ENCODE results near the gene CEP135. TPM values are rescaled to one million over a fixed set of nuclear protein-coding genes. Genes with fewer than 3 reads are reported as not detected.

Gene CEP135
- total RNA-seq, 3 donors from 2014 or later, result 4.8 to 12.1 (median 8.5) TPM

GRCh38 chr4:55920571-55920970, 28.2 kb upstream of the CEP135 start:
- Histone ChIP-seq H3K4me3 (no peak overlapping the region), H3K27ac (no peak overlapping the region), H3K27me3 (no peaks in the 10 kb centered on the region), H3K36me3 (no peaks in the 10 kb centered on the region), H3K9me3 (no peaks in the 10 kb centered on the region), H3K4me1 (no peaks in the 10 kb centered on the region)
- TF ChIP-seq CTCF (IDR thresholded peaks at IDR 0.05) (no peak), POLR2AphosphoS5 (IDR thresholded peaks at IDR 0.05) (no peak), POLR2A (IDR thresholded peaks at IDR 0.05) (no peak)
- no peak for DNase-seq (ENCODE audit: low spot score in 2 of 2)
- intact Hi-C loops (cut with DNase I; ENCODE audit: low total_unique reads), result no loop called here

- Histone ChIP-seq H3K36me3 (no peaks in the 10 kb centered on the region), H3K27ac (no peak overlapping the region), H3K27me3 (no peaks in the 10 kb centered on the region), H3K9me3 (no peaks in the 10 kb centered on the region), H3K4me3 (no peak overlapping the region), H3K4me1 (no peaks in the 10 kb centered on the region)
- TF ChIP-seq CTCF (IDR thresholded peaks at IDR 0.05) (no peak), POLR2AphosphoS5 (IDR thresholded peaks at IDR 0.05) (no peak)
- no peak for DNase-seq (ENCODE audit: low spot score in 2 of 2)
- intact Hi-C loops (cut with DNase I; ENCODE audit: low total_unique reads), result no loop called here
These were observed 27.7 kb upstream of the CEP135 start for GRCh38 chr4:55921093-55921492.

GRCh38 chr4:55925241-55925640, 23.5 kb upstream of the CEP135 start:
- H3K4me3 ChIP-seq, result no peak overlapping the region
- intact Hi-C loops (cut with DNase I; ENCODE audit: low total_unique reads), result no loop called here

GRCh38 chr4:55926610-55927009, 22.1 kb upstream of the CEP135 start:
- no peak overlapping the region for H3K27ac ChIP-seq
- intact Hi-C loops (cut with DNase I; ENCODE audit: low total_unique reads), result no loop called here
- no peaks in the 10 kb centered on the region for H3K36me3 ChIP-seq
- H3K4me3 ChIP-seq, result no peak overlapping the region
- no peaks in the 10 kb centered on the region for H3K9me3 ChIP-seq
- no peak for TF ChIP-seq POLR2A (IDR thresholded peaks at IDR 0.05)
- TF ChIP-seq POLR2AphosphoS5 (IDR thresholded peaks at IDR 0.05), result no peak
- no peak for TF ChIP-seq CTCF (IDR thresholded peaks at IDR 0.05)
- no peaks in the 10 kb centered on the region for H3K4me1 ChIP-seq
- DNase-seq (ENCODE audit: low spot score in 2 of 2), result no peak
- no peaks in the 10 kb centered on the region for H3K27me3 ChIP-seq

More at GRCh38 chr4:55925241-55925640, 23.5 kb upstream of the CEP135 start:
- Histone ChIP-seq H3K4me1 (no peaks in the 10 kb centered on the region), H3K27ac (no peak overlapping the region), H3K36me3 (no peaks in the 10 kb centered on the region), H3K9me3 (no peaks in the 10 kb centered on the region), H3K27me3 (no peaks in the 10 kb centered on the region)
- no peak for DNase-seq (ENCODE audit: low spot score in 2 of 2)
- TF ChIP-seq POLR2A (IDR thresholded peaks at IDR 0.05), result no peak

- H3K9me3 ChIP-seq, result no peaks in the 10 kb centered on the region
- no peak for DNase-seq (ENCODE audit: low spot score in 2 of 2)
- H3K27me3 ChIP-seq, result no peaks in the 10 kb centered on the region
- intact Hi-C loops (cut with DNase I; ENCODE audit: low total_unique reads), result no loop called here
- TF ChIP-seq CTCF (IDR thresholded peaks at IDR 0.05), result no peak
- no peak for TF ChIP-seq POLR2AphosphoS5 (IDR thresholded peaks at IDR 0.05)
- TF ChIP-seq POLR2A (IDR thresholded peaks at IDR 0.05), result no peak
- H3K4me3 ChIP-seq, result no peak overlapping the region
- no peak overlapping the region for H3K27ac ChIP-seq
- H3K4me1 ChIP-seq, result no peaks in the 10 kb centered on the region
- no peaks in the 10 kb centered on the region for H3K36me3 ChIP-seq
These were observed 20.8 kb upstream of the CEP135 start for GRCh38 chr4:55927803-55928437.

GRCh38 chr4:55928846-55929245, 19.9 kb upstream of the CEP135 start:
- no peak overlapping the region for H3K27ac ChIP-seq
- intact Hi-C loops (cut with DNase I; ENCODE audit: low total_unique reads), result no loop called here
- H3K4me3 ChIP-seq, result no peak overlapping the region
- no peaks in the 10 kb centered on the region for H3K4me1 ChIP-seq
- TF ChIP-seq POLR2AphosphoS5 (IDR thresholded peaks at IDR 0.05) (no peak), POLR2A (IDR thresholded peaks at IDR 0.05) (no peak), CTCF (IDR thresholded peaks at IDR 0.05) (no peak)
- DNase-seq (ENCODE audit: low spot score in 2 of 2), result no peak
- no peaks in the 10 kb centered on the region for H3K27me3 ChIP-seq
- no peaks in the 10 kb centered on the region for H3K9me3 ChIP-seq
- H3K36me3 ChIP-seq, result no peaks in the 10 kb centered on the region

All from breast epithelium (tissue), 4 donors.